ENCODE measurements around the gene TMEM52B.
"Not testable (repeated sequence)": the region's sequence is repeated elsewhere in the genome, so short reads cannot be mapped to it uniquely, and the experiment has no call there.

TMEM52B gene

GRCh38 chr12:10211940-10212738 lies 33.3 kb downstream of the TMEM52B start:
- DNase-seq (ENCODE audit: low read depth in 2 of 2), result peak; percentile 80 to 84

GRCh38 chr12:10212739-10213131 lies 33.9 kb downstream of the TMEM52B start, which contains the start of gene GABARAPL1:
TSS of gene GABARAPL1 (plus strand) at chr12:10212877. CDS start at chr12:10213130, 253 bp downstream.
- DNase-seq (ENCODE audit: low read depth in 2 of 2), result peak; percentile 59 to 61

GRCh38 chr12:10213168-10214135 lies 34.6 kb downstream of the TMEM52B start:
- peak; percentile 77 to 83 for DNase-seq (ENCODE audit: low read depth in 2 of 2)

- DNase-seq (ENCODE audit: low read depth in 2 of 2), result no peak
These were observed 35.5 kb downstream of the TMEM52B start for GRCh38 chr12:10214136-10214894.

- no peak for DNase-seq (ENCODE audit: low read depth in 2 of 2)
These were observed 36.0 kb downstream of the TMEM52B start for GRCh38 chr12:10214895-10215267.

- DNase-seq (ENCODE audit: low read depth in 2 of 2), result no peak
These were observed 36.6 kb downstream of the TMEM52B start for GRCh38 chr12:10215436-10215835.

- peak in 1 of 2 donors; percentile 29 for DNase-seq (ENCODE audit: low read depth in 2 of 2)
These were observed 37.1 kb downstream of the TMEM52B start for GRCh38 chr12:10215946-10216345.

- no peak for DNase-seq (ENCODE audit: low read depth in 2 of 2)
These were observed 39.2 kb downstream of the TMEM52B start for GRCh38 chr12:10218021-10218420.

- no peak for DNase-seq (ENCODE audit: low read depth in 2 of 2)
These were observed 41.7 kb downstream of the TMEM52B start for GRCh38 chr12:10220398-10221077.

GRCh38 chr12:10221846-10222245 lies 43.0 kb downstream of the TMEM52B start:
- DNase-seq (ENCODE audit: low read depth in 2 of 2), result no peak

GRCh38 chr12:10223208-10223607 lies 44.4 kb downstream of the TMEM52B start:
- no peak for DNase-seq (ENCODE audit: low read depth in 2 of 2)

GRCh38 chr12:10225426-10225825 lies 46.6 kb downstream of the TMEM52B start:
- DNase-seq (ENCODE audit: low read depth in 2 of 2), result not testable (repeated sequence)

GRCh38 chr12:10226086-10226485 lies 47.3 kb downstream of the TMEM52B start:
- DNase-seq (ENCODE audit: low read depth in 2 of 2), result no peak

GRCh38 chr12:10226731-10227130 lies 47.9 kb downstream of the TMEM52B start:
- DNase-seq (ENCODE audit: low read depth in 2 of 2), result no peak

GRCh38 chr12:10227648-10228047 lies 48.8 kb downstream of the TMEM52B start:
- DNase-seq (ENCODE audit: low read depth in 2 of 2), result no peak

GRCh38 chr12:10234562-10234961 lies 55.7 kb downstream of the TMEM52B start:
- DNase-seq (ENCODE audit: low read depth in 2 of 2), result no peak

- no peak for DNase-seq (ENCODE audit: low read depth in 2 of 2)
These were observed 57.2 kb downstream of the TMEM52B start for GRCh38 chr12:10235761-10236631.

- no peak for DNase-seq (ENCODE audit: low read depth in 2 of 2)
These were observed 57.9 kb downstream of the TMEM52B start for GRCh38 chr12:10236720-10237119.

GRCh38 chr12:10238526-10238925 lies 59.7 kb downstream of the TMEM52B start:
- no peak for DNase-seq (ENCODE audit: low read depth in 2 of 2)

GRCh38 chr12:10241290-10241689 lies 62.5 kb downstream of the TMEM52B start:
- no peak for DNase-seq (ENCODE audit: low read depth in 2 of 2)
